ENCODE data around the gene SYNDIG1. TPM values are rescaled to one million over a fixed set of nuclear protein-coding genes. Genes with fewer than 3 reads are reported as not detected.

The SYNDIG1 gene
- total RNA-seq, 1 experiment from 2014 or later = not detected

DNA sequence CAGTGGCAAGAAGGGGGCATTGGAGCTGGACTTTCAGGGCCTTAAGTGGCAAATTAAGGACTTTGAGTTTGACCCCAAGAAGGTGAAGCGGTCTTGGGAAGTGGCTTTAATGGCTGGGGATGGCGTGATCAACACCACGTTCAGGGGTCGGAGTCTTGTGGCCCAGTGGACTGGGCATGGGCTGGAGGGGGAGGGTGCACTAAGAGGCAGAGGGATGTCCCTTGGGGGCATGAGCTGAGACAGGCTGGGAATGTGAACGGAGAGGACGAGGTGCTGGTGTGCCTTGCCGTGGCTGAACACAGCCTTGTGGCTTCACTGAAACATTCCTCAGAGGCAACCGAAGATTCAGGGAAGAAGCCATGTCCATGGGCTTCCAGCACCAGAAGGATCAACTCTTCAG is 227.0 kb downstream of the SYNDIG1 start:
- CTCF ChIA-PET = no interaction called here
- Histone ChIP-seq H3K36me3 (ENCODE audit: control insufficient read depth, insufficient read depth, low read length) (no peaks in the 10 kb centered on the region), H3K4me3 (ENCODE audit: low read depth in 2 of 2, low read length in 2 of 2) (no peak overlapping the region), H3K27me3 (ENCODE audit: control insufficient read depth, insufficient read depth, low read length) (no peaks in the 10 kb centered on the region; the same call in 1 of the 2 replicates), H3K27ac (ENCODE audit: low read length) (no peak overlapping the region), H3K4me1 (ENCODE audit: control insufficient read depth, insufficient read depth, low read length) (no peaks in the 10 kb centered on the region), H3K9me3 (ENCODE audit: control insufficient read depth, insufficient read depth, low read depth, low read length) (no peaks in the 10 kb centered on the region)
- POLR2A ChIA-PET = no interaction called here
- ATAC-seq (no peak), DNase-seq (ENCODE audit: low read depth, low spot score) (no peak)
- TF ChIP-seq SIN3A (IDR thresholded peaks at IDR 0.05; ENCODE audit: borderline replicate concordance, insufficient read depth, low read depth, low read length) (no peak), POLR2AphosphoS5 (IDR thresholded peaks at IDR 0.05; ENCODE audit: low read depth, low read length) (no peak), TCF7L2 (IDR thresholded peaks at IDR 0.05; ENCODE audit: low read depth, low read length) (no peak)
- TF ChIP-seq, protein P1, sequence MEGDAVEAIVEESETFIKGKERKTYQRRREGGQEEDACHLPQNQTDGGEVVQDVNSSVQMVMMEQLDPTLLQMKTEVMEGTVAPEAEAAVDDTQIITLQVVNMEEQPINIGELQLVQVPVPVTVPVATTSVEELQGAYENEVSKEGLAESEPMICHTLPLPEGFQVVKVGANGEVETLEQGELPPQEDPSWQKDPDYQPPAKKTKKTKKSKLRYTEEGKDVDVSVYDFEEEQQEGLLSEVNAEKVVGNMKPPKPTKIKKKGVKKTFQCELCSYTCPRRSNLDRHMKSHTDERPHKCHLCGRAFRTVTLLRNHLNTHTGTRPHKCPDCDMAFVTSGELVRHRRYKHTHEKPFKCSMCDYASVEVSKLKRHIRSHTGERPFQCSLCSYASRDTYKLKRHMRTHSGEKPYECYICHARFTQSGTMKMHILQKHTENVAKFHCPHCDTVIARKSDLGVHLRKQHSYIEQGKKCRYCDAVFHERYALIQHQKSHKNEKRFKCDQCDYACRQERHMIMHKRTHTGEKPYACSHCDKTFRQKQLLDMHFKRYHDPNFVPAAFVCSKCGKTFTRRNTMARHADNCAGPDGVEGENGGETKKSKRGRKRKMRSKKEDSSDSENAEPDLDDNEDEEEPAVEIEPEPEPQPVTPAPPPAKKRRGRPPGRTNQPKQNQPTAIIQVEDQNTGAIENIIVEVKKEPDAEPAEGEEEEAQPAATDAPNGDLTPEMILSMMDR (IDR thresholded peaks at IDR 0.05) = no peak
- TF ChIP-seq, protein P2, sequence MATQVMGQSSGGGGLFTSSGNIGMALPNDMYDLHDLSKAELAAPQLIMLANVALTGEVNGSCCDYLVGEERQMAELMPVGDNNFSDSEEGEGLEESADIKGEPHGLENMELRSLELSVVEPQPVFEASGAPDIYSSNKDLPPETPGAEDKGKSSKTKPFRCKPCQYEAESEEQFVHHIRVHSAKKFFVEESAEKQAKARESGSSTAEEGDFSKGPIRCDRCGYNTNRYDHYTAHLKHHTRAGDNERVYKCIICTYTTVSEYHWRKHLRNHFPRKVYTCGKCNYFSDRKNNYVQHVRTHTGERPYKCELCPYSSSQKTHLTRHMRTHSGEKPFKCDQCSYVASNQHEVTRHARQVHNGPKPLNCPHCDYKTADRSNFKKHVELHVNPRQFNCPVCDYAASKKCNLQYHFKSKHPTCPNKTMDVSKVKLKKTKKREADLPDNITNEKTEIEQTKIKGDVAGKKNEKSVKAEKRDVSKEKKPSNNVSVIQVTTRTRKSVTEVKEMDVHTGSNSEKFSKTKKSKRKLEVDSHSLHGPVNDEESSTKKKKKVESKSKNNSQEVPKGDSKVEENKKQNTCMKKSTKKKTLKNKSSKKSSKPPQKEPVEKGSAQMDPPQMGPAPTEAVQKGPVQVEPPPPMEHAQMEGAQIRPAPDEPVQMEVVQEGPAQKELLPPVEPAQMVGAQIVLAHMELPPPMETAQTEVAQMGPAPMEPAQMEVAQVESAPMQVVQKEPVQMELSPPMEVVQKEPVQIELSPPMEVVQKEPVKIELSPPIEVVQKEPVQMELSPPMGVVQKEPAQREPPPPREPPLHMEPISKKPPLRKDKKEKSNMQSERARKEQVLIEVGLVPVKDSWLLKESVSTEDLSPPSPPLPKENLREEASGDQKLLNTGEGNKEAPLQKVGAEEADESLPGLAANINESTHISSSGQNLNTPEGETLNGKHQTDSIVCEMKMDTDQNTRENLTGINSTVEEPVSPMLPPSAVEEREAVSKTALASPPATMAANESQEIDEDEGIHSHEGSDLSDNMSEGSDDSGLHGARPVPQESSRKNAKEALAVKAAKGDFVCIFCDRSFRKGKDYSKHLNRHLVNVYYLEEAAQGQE (IDR thresholded peaks at IDR 0.05; ENCODE audit: insufficient read depth in 1 of 2, low read depth in 2 of 2, low read length in 1 of 2) = no peak
- intact Hi-C loops (cut with micrococcal nuclease; ENCODE audit: unreplicated experiment) = no loop called here
- in situ Hi-C loops (cut with HindIII; ENCODE audit: low pct_unique_long_range_greater_than_20kb, low sequenced_read_pairs) = no loop called here
- no TSS peak for BruUV-seq (replicated peaks)

DNA sequence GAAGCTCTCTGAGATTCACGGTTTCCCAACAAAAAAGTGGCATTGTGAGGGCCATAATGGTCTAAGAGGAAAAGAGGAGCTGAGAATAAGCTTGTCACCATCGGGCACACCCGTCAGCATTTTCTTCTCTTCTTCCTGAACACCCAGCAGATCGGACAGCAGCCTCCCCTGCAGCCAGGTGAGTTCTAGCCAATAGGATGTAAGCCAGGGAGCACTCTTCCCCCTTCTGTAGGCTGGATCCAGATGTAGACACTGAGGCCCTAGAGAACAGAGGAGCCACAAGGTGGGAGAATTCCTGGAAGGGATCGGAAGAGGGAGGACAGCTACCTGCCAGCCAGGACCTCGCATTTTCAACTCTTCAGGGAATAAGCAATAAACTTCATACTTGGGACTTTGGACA is 228.0 kb downstream of the SYNDIG1 start:
- CTCF ChIA-PET = no interaction called here
- no peaks in the 10 kb centered on the region for H3K36me3 ChIP-seq (ENCODE audit: control insufficient read depth, insufficient read depth, low read length)
- TF ChIP-seq POLR2AphosphoS5 (IDR thresholded peaks at IDR 0.05; ENCODE audit: low read depth, low read length) = no peak
- no peak for TF ChIP-seq SIN3A (IDR thresholded peaks at IDR 0.05; ENCODE audit: borderline replicate concordance, insufficient read depth, low read depth, low read length)
- TF ChIP-seq, protein P2 (IDR thresholded peaks at IDR 0.05; ENCODE audit: insufficient read depth in 1 of 2, low read depth in 2 of 2, low read length in 1 of 2) = no peak
- TF ChIP-seq TCF7L2 (IDR thresholded peaks at IDR 0.05; ENCODE audit: low read depth, low read length) = no peak
- TF ChIP-seq, protein P1 (IDR thresholded peaks at IDR 0.05) = no peak
- H3K4me1 ChIP-seq (ENCODE audit: control insufficient read depth, insufficient read depth, low read length) = no peaks in the 10 kb centered on the region
- DNase-seq (ENCODE audit: low read depth, low spot score) (no peak), ATAC-seq (no peak)
- no peaks in the 10 kb centered on the region; the same call in none of the 2 replicates for H3K27me3 ChIP-seq (ENCODE audit: control insufficient read depth, insufficient read depth, low read length)
- in situ Hi-C loops (cut with HindIII; ENCODE audit: low pct_unique_long_range_greater_than_20kb, low sequenced_read_pairs) = no loop called here
- no peak overlapping the region for H3K4me3 ChIP-seq (ENCODE audit: low read depth in 2 of 2, low read length in 2 of 2)
- no TSS peak for BruUV-seq (replicated peaks)
- POLR2A ChIA-PET = no interaction called here
- no peaks in the 10 kb centered on the region for H3K9me3 ChIP-seq (ENCODE audit: control insufficient read depth, insufficient read depth, low read depth, low read length)
- intact Hi-C loops (cut with micrococcal nuclease; ENCODE audit: unreplicated experiment) = no loop called here
- no peak overlapping the region for H3K27ac ChIP-seq (ENCODE audit: low read length)

All from Panc1 (cell line).